Upper lobe of left lung (tissue), 4 donors: Measurements from ENCODE around the gene OR13C4.

Source experiments
- EP300 ChIP-seq, 4 donors: sonication (generic); formaldehyde crosslinking; IDR thresholded peaks; one replicate each; pipeline ENCODE4 v1.5.1; 2017; ENCODE audit warnings: antibody characterized with exemption in 4 of 4, control low read depth in 2 of 4
- POLR2A ChIP-seq, 4 donors: fragments of 450-650 bp; IDR thresholded peaks; one replicate each; pipeline ENCODE4 v1.5.1; 2016 to 2017; ENCODE audit warnings: antibody characterized with exemption in 4 of 4, mild to moderate bottlenecking in 2 of 4
- TF ChIP-seq, protein P1 (sequence below), 6 experiments: fragments of 450-650 bp in 4 of 6; fragments of 200-600 bp in 2 of 6; sonication (generic) in 2 of 6; IDR thresholded peaks; one replicate each; pipeline ENCODE4 v1.5.1; 2016 to 2019; ENCODE audit warnings: antibody characterized with exemption in 6 of 6

GRCh38 chr9:104553261-104553660, 26.3 kb upstream of the OR13C4 start:
- TF ChIP-seq, protein P1, sequence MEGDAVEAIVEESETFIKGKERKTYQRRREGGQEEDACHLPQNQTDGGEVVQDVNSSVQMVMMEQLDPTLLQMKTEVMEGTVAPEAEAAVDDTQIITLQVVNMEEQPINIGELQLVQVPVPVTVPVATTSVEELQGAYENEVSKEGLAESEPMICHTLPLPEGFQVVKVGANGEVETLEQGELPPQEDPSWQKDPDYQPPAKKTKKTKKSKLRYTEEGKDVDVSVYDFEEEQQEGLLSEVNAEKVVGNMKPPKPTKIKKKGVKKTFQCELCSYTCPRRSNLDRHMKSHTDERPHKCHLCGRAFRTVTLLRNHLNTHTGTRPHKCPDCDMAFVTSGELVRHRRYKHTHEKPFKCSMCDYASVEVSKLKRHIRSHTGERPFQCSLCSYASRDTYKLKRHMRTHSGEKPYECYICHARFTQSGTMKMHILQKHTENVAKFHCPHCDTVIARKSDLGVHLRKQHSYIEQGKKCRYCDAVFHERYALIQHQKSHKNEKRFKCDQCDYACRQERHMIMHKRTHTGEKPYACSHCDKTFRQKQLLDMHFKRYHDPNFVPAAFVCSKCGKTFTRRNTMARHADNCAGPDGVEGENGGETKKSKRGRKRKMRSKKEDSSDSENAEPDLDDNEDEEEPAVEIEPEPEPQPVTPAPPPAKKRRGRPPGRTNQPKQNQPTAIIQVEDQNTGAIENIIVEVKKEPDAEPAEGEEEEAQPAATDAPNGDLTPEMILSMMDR (IDR thresholded peaks at IDR 0.05) = no peak
- TF ChIP-seq EP300 (IDR thresholded peaks at IDR 0.05) = no peak
- TF ChIP-seq POLR2A (IDR thresholded peaks at IDR 0.05) = no peak
